H54 (cell line): Measurements from ENCODE around the gene PAIP2B.

Experiments
- DNase-seq: peaks from one replicate; pipeline ENCODE4 v3.0.0; 2011; ENCODE audit warnings: low spot score, mixed read lengths; ENCODE audit not compliant: insufficient read length
- FAIRE-seq: peaks from 3 replicates; lab custom pipeline; 2011; peaks lifted over from hg19 to GRCh38; lab: Jason Lieb, UNC
- POLR2A ChIP-seq: IDR thresholded peaks from 2 replicates; pipeline ENCODE4 v1.6.1; 2011; ENCODE audit warnings: low read depth, mild to moderate bottlenecking, low read length

The PAIP2B gene, protein sequence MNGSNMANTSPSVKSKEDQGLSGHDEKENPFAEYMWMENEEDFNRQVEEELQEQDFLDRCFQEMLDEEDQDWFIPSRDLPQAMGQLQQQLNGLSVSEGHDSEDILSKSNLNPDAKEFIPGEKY

DNA sequence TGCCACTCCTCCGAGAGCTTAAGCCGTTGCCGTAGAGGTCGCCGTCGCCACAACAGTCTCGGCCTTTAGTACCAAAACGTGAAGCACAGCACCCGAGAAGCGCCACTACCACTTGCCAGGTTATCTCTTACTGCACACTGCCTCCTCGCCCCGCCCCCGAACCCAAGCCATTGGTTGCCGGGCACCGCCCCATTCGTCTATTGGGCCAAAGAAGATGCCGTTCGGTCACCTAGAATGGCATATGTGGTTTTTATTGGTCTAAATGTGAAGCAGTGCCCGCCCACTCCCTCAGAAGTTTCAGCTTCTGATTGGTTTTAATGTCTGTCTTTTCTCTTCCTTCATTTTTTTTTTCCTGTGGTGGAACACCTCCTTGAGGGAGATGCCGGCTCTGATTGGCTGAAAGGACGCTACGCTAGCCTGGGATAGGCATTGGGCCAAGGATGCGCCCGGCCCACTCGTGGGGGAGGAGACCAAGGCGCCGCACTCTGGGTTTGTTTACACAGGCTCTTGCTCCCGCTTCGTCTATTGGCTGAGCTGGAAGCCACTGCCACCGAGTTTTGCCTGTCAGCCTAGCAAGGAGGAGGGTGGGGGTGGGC lies at the start of gene PAIP2B:
TSS of gene PAIP2B (minus strand) at position 139 of the 596 bp plus-strand sequence. CDS start 24,514 bp downstream, outside the sequence.
- peak; percentile 99 for FAIRE-seq
- TF ChIP-seq POLR2A, result peak; percentile 54
- peak; percentile 88 for DNase-seq

DNA sequence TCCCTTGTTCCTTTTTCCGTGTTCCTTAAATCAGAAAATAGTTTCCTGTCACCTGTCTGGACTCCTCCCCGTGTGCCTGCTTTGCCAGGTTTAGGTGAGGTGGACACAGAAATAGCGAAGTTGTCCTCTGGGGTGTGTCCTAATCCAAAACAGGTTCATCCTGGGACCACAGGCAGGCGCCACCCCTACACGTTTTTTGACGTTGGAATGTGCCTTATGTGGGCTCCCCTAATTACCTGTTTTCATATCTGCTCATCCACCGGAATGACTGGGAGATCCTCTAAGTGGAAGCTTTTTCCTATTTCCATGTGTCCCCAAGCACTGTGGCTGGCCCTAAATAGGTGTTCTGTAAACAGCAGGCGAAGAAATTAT lies 49.0 kb upstream of the PAIP2B start:
- DNase-seq, result no peak
- FAIRE-seq, result no peak
- TF ChIP-seq POLR2A, result no peak

DNA sequence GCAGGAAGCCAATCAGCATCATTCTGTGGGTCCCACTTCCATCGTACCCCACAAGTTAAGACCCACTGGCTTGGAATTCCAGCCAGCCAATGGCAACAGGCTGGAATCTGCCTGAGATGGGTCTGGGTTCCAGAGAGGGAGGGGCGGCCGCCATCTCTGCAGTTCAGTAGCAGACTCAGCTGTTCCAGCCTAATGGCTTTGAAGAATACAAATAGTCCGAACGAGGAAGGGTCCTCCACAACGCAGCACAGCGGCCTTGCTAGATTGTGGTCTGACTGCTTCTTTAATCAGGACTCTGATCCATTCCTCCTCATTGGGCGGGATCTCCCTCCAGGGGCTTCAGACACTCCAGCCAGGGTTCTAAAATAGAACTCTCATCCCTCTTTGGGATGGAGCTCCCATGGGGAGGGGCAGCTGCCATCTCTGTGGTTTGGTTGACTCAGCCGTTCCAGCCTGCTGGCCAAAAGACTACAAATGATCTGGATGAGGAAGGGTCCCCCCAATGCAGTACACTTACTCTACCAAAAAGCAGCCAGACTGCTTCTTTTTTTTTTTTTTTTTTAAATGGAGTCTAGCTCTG lies 42.7 kb upstream of the PAIP2B start:
- no peak for DNase-seq
- TF ChIP-seq POLR2A, result no peak
- FAIRE-seq, result no peak

- DNase-seq, result no peak
- no peak for TF ChIP-seq POLR2A
- no peak for FAIRE-seq
These were observed 36.5 kb upstream of the PAIP2B start for GRCh38 chr2:71263386-71263785.

- DNase-seq (no peak), FAIRE-seq (no peak)
- no peak for TF ChIP-seq POLR2A
These were observed 34.6 kb upstream of the PAIP2B start for GRCh38 chr2:71261534-71261933.

DNA sequence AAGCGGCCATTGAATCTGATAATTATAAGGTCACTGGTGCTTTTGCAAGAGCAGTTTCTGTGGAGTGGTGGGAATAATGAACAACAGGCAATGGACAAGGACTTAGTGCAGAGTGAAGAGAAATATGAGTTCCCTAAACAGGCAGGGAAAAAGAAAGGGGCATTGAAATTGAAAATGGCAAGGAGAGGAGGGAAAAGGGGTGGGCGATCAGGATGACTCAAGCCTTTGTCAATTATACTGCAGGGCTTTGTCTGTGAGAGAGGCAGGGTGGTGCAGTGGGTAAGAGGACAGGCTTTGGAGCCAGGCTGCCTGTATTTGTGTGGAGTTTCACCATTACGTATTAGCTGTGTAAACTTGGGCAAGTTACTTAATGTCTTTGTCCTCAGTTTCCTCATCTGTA lies 29.5 kb upstream of the PAIP2B start:
- FAIRE-seq (no peak), DNase-seq (no peak)
- TF ChIP-seq POLR2A, result no peak

GRCh38 chr2:71254776-71255175 lies 27.9 kb upstream of the PAIP2B start:
- FAIRE-seq (no peak), DNase-seq (no peak)
- no peak for TF ChIP-seq POLR2A

- no peak for DNase-seq
- FAIRE-seq, result no peak
- no peak for TF ChIP-seq POLR2A
These were observed 27.2 kb upstream of the PAIP2B start for GRCh38 chr2:71254078-71254477.

GRCh38 chr2:71253476-71253875 lies 26.6 kb upstream of the PAIP2B start:
- no peak for DNase-seq
- no peak for TF ChIP-seq POLR2A
- no peak for FAIRE-seq

DNA sequence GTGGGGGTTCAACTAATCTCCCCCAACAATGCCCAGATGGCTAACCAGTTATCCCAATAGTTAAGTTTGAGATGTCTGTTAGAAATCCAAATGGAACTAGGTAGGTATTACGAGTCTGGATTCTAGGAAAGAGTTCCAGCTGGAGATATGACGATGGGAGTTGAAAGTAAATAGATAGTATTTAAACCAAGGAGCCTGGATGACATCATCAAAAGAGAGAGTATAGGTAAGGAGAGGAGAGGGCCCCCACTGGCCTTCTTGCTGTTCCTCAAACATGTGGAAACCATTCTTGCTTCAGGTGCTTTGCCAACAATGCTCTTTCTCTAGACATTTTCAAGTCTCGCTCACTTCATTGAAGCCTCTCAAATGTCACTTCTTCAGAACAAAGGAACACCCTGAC lies 26.0 kb upstream of the PAIP2B start:
- TF ChIP-seq POLR2A, result no peak
- DNase-seq, result no peak
- no peak for FAIRE-seq

GRCh38 chr2:71250935-71251334 lies 24.0 kb upstream of the PAIP2B start:
- no peak for TF ChIP-seq POLR2A
- FAIRE-seq (no peak), DNase-seq (no peak)

GRCh38 chr2:71244302-71244660 lies 17.4 kb upstream of the PAIP2B start:
- no peak for TF ChIP-seq POLR2A
- no peak for DNase-seq

GRCh38 chr2:71243634-71244301 lies 16.9 kb upstream of the PAIP2B start:
- no peak for DNase-seq
- no peak for TF ChIP-seq POLR2A
- FAIRE-seq, result no peak

More at GRCh38 chr2:71244302-71244660, 17.4 kb upstream of the PAIP2B start:
- no peak for FAIRE-seq

DNA sequence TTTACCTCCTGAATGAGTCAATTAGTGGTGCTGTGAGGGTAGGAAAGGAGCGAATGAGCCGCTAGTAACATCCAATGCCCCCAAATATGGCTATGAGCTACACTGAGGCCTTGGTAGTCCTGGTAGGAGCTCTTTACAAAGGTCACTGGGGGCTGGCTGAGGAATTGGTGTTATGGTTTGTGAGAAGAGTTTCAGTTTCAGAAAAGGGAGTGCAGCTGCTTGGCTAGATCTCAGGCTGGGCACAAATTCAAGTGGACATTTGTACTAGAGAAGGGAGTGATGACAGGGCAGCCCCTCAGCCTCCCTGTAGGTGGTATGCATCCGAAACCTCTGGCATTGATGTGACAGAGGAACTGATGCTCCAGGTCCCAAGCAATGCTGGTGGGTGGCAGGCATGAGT lies 13.9 kb upstream of the PAIP2B start:
- DNase-seq, result no peak
- no peak for FAIRE-seq
- no peak for TF ChIP-seq POLR2A
